ENCODE measurements around the gene AMOT.

Gene AMOT

DNA sequence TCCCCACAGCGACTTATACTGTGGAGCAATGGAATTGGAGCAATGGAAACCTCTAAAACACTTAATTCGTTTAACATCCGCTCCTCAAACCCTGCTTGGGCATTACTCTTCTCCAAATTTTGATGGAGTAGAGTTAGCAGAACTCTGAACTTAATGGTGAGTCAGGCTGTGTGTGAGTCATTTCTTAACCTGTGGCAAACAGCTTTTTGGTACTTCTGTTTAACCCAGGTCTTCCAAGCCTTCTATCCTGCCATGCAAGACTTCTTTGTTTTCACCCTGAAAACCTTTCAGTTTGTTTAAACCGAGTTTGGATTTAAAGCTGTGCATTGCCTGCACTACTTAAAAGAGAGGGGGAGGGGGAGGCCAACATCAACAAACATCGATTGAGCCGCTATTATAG, 3.6 kb upstream of the AMOT start:
- Histone ChIP-seq H2AFZ (ENCODE audit: low read length) (no peak overlapping the region), H3K9me3 (replicated peaks; ENCODE audit: insufficient read depth, low read length) (no peaks in the 10 kb centered on the region), H3K4me3 (ENCODE audit: low read length) (no peak overlapping the region), H3K4me2 (ENCODE audit: low read depth, low read length) (no peak overlapping the region), H3F3A (ENCODE audit: insufficient read depth, low read length) (no peaks in the 10 kb centered on the region), H4K20me1 (ENCODE audit: insufficient read depth, low read length) (no peaks in the 10 kb centered on the region), H3K9me2 (replicated peaks; ENCODE audit: insufficient read depth, low read length) (no peaks in the 10 kb centered on the region), H3K27me3 (replicated peaks; ENCODE audit: insufficient read depth, low read length) (peaks cover 2% of the 10 kb centered on the region; the same call in 1 of the 2 replicates), H3K36me3 (replicated peaks; ENCODE audit: insufficient read depth, low read length) (no peaks in the 10 kb centered on the region), H3K4me1 (ENCODE audit: low read length) (no peaks in the 10 kb centered on the region), H3K27ac (ENCODE audit: low read length) (no peak overlapping the region), H3K79me2 (ENCODE audit: low read length) (no peaks in the 10 kb centered on the region), H3K9ac (ENCODE audit: low read length) (no peak overlapping the region)
- DNase-seq = no peak
- no peak for TF ChIP-seq EZH2phosphoT487 (IDR thresholded peaks at IDR 0.05; ENCODE audit: low read length)
- TF ChIP-seq EZH2 (optimal IDR thresholded peaks at IDR 0.05; ENCODE audit: low read depth, low read length) = no peak
- TF ChIP-seq CTCF (IDR thresholded peaks at IDR 0.05; ENCODE audit: low read length) = no peak

DNA sequence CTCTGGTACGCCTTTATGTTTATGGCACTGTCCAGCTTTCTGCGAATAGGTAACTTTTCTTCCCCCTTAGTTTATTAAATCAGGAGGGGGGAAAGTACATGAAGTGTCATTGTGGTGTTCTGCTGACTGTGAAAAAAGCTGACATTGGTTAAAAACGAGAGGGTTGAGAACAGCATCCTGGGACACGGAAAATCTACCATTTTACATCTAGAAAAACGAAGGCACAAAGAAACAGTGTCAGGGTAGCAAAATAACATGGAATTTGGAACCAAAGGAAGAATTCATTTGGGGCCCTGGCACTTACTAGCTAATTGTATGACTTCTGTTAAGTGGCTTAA, 1.2 kb upstream of the AMOT start:
- Histone ChIP-seq H3K9me3 (replicated peaks; ENCODE audit: insufficient read depth, low read length) (no peaks in the 10 kb centered on the region), H3K9ac (ENCODE audit: low read length) (no peak overlapping the region), H3K79me2 (ENCODE audit: low read length) (no peaks in the 10 kb centered on the region), H3F3A (ENCODE audit: insufficient read depth, low read length) (no peaks in the 10 kb centered on the region), H4K20me1 (ENCODE audit: insufficient read depth, low read length) (no peaks in the 10 kb centered on the region), H3K4me3 (ENCODE audit: low read length) (peak overlapping the region; percentile 70), H3K4me1 (ENCODE audit: low read length) (no peaks in the 10 kb centered on the region), H2AFZ (ENCODE audit: low read length) (peak overlapping the region; percentile 45; the same call in 1 of the 2 replicates), H3K4me2 (ENCODE audit: low read depth, low read length) (peak overlapping the region; percentile 60), H3K27ac (ENCODE audit: low read length) (no peak overlapping the region), H3K36me3 (replicated peaks; ENCODE audit: insufficient read depth, low read length) (no peaks in the 10 kb centered on the region), H3K9me2 (replicated peaks; ENCODE audit: insufficient read depth, low read length) (no peaks in the 10 kb centered on the region), H3K27me3 (replicated peaks; ENCODE audit: insufficient read depth, low read length) (no peaks in the 10 kb centered on the region; the same call in 1 of the 2 replicates)
- TF ChIP-seq EZH2 (optimal IDR thresholded peaks at IDR 0.05; ENCODE audit: low read depth, low read length) = no peak
- TF ChIP-seq CTCF (IDR thresholded peaks at IDR 0.05; ENCODE audit: low read length) = no peak
- no peak for TF ChIP-seq EZH2phosphoT487 (IDR thresholded peaks at IDR 0.05; ENCODE audit: low read length)
- no peak for DNase-seq

DNA sequence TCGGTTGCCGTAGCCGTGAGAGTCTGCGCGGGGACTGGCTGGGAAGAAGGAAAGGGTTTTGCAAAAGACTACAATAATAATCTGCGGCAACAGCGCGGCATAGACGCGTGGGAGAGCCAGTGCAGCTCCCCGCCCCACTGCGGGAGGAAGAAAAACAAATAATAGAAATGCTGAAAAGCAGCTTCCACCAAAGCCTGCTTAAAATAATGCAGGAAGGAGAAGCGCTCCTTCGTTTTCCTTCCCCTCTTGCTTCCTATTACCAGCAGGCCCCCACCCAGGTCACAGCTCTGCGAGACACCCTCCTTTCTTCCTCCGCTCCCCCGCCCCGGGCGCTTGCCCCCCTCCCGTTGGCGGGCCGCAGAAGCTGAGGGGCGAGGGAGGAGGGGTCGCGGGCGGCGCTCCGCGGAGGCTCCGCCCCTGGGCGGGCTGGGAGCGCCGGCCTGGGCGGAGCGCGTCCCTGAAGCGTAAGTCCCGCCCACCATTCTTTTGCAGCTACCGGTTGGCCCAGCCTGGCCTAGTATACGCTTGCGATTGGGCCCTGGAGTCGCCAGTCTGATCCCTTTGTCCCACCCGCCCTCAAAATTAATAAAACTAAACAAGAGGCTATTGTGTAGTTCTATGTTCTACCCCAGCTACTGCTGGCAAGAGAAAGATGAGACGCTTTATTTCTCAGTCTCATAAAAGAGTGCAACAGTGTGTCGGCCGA, 636 bp upstream of the AMOT start:
- Histone ChIP-seq H3K79me2 (ENCODE audit: low read length) (no peaks in the 10 kb centered on the region), H3K9ac (ENCODE audit: low read length) (0 out of 2 replicates have a peak overlapping the region, but pooled peaks have one; percentile 15), H3F3A (ENCODE audit: insufficient read depth, low read length) (no peaks in the 10 kb centered on the region), H2AFZ (ENCODE audit: low read length) (peak overlapping the region; percentile 88), H3K27me3 (replicated peaks; ENCODE audit: insufficient read depth, low read length) (no peaks in the 10 kb centered on the region; the same call in 1 of the 2 replicates), H3K36me3 (replicated peaks; ENCODE audit: insufficient read depth, low read length) (no peaks in the 10 kb centered on the region), H3K4me3 (ENCODE audit: low read length) (peak overlapping the region; percentile 70), H3K9me3 (replicated peaks; ENCODE audit: insufficient read depth, low read length) (no peaks in the 10 kb centered on the region), H3K4me1 (ENCODE audit: low read length) (no peaks in the 10 kb centered on the region), H4K20me1 (ENCODE audit: insufficient read depth, low read length) (no peaks in the 10 kb centered on the region), H3K4me2 (ENCODE audit: low read depth, low read length) (peak overlapping the region; percentile 60), H3K9me2 (replicated peaks; ENCODE audit: insufficient read depth, low read length) (no peaks in the 10 kb centered on the region), H3K27ac (ENCODE audit: low read length) (no peak overlapping the region)
- peak; percentile 81 for DNase-seq
- TF ChIP-seq EZH2phosphoT487 (IDR thresholded peaks at IDR 0.05; ENCODE audit: low read length) (no peak), EZH2 (optimal IDR thresholded peaks at IDR 0.05; ENCODE audit: low read depth, low read length) (no peak)

DNA sequence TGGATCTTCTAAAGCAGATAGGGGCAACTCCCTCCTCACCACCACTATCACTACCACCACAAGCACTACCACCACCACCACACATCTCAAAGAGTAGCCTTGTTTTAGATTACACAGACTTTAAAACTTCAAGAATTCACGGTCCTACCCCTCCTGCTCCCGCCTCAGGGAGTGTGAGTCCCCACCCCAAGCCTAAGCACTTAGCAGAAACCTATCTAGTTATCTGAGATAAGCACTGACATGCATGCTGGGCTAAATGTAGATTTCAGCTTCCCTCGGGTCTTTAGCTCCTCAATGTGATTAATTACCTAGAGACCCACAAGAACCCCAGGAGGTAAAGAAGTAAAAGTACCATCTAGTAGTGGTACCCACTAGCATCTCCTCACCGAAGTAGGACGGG, 775 bp downstream of the AMOT start:
- H3K79me2 ChIP-seq (ENCODE audit: low read length) = no peaks in the 10 kb centered on the region
- no peak overlapping the region for H2AFZ ChIP-seq (ENCODE audit: low read length)
- H3K9me3 ChIP-seq (replicated peaks; ENCODE audit: insufficient read depth, low read length) = no peaks in the 10 kb centered on the region
- H3K4me2 ChIP-seq (ENCODE audit: low read depth, low read length) = peak overlapping the region; percentile 53; the same call in 1 of the 2 replicates
- no peak for TF ChIP-seq CTCF (IDR thresholded peaks at IDR 0.05; ENCODE audit: low read length)
- TF ChIP-seq EZH2 (optimal IDR thresholded peaks at IDR 0.05; ENCODE audit: low read depth, low read length) = no peak
- no peak for TF ChIP-seq EZH2phosphoT487 (IDR thresholded peaks at IDR 0.05; ENCODE audit: low read length)
- no peak overlapping the region for H3K27ac ChIP-seq (ENCODE audit: low read length)
- no peaks in the 10 kb centered on the region; the same call in 1 of the 2 replicates for H3K27me3 ChIP-seq (replicated peaks; ENCODE audit: insufficient read depth, low read length)
- no peaks in the 10 kb centered on the region for H4K20me1 ChIP-seq (ENCODE audit: insufficient read depth, low read length)
- no peaks in the 10 kb centered on the region for H3K9me2 ChIP-seq (replicated peaks; ENCODE audit: insufficient read depth, low read length)
- no peaks in the 10 kb centered on the region for H3K4me1 ChIP-seq (ENCODE audit: low read length)
- no peak for DNase-seq
- no peak overlapping the region for H3K9ac ChIP-seq (ENCODE audit: low read length)
- no peak overlapping the region; the same call in 1 of the 2 replicates for H3K4me3 ChIP-seq (ENCODE audit: low read length)
- H3K36me3 ChIP-seq (replicated peaks; ENCODE audit: insufficient read depth, low read length) = no peaks in the 10 kb centered on the region
- H3F3A ChIP-seq (ENCODE audit: insufficient read depth, low read length) = no peaks in the 10 kb centered on the region

Data from MM.1S (cell line).